Neuron (in vitro differentiated cells): Measurements from ENCODE around the gene ATP2B2.

ENCODE experiments used
- H2AFZ ChIP-seq: one replicate; pipeline ENCODE4 v1.6.1; 2013; ENCODE audit warnings: low read depth, mild to moderate bottlenecking, inconsistent platforms, low read length, moderate library complexity
- H3K27me3 ChIP-seq: one replicate; pipeline ENCODE4 v1.6.1; 2013; ENCODE audit warnings: low read length; ENCODE audit not compliant: insufficient read depth
- H3K36me3 ChIP-seq: one replicate; pipeline ENCODE4 v1.6.1; 2013; ENCODE audit warnings: low read length; ENCODE audit not compliant: insufficient read depth
- H3K4me1 ChIP-seq: one replicate; pipeline ENCODE4 v1.6.1; 2013; ENCODE audit warnings: low read length; ENCODE audit not compliant: insufficient read depth
- H3K4me3 ChIP-seq: 2 replicates; pipeline ENCODE4 v1.5.1; 2013; ENCODE audit warnings: mild to moderate bottlenecking, low read length, moderate library complexity
- H3K9me3 ChIP-seq: one replicate; pipeline ENCODE4 v1.6.1; 2013; ENCODE audit warnings: low read length

Gene ATP2B2

GRCh38 chr3:10319804-10320203 lies 185.6 kb downstream of the ATP2B2 start:
- peaks cover 41% of the 10 kb centered on the region for H3K36me3 ChIP-seq
- H3K9me3 ChIP-seq, result no peaks in the 10 kb centered on the region
- no peak overlapping the region for H2AFZ ChIP-seq
- H3K27me3 ChIP-seq, result peaks cover under 1% of the 10 kb centered on the region
- H3K4me1 ChIP-seq, result peaks cover 12% of the 10 kb centered on the region
- H3K4me3 ChIP-seq, result peak overlapping the region; percentile 97

DNA sequence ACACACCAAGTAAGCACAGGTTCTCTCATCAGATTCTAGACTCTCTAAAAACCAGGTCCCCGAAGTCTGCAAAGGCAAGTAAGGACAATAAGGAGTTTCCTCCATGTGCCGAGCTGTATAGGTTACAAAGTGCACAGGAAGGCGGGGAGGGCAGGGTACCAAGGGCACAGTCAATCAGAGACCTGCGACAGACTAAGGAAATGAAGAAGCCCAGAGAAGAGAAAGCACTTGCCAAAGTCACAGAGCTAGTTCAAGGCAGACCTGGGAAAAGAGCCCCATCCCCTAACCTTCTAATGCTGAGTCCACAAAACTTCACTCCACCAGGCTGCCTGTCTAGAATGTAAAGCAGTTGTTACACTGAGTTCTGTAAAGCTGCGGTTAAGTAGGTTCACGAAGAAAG lies 186.1 kb downstream of the ATP2B2 start:
- Histone ChIP-seq H3K4me3 (peak overlapping the region; percentile 29), H2AFZ (no peak overlapping the region), H3K36me3 (peaks cover 47% of the 10 kb centered on the region), H3K4me1 (peaks cover 12% of the 10 kb centered on the region), H3K27me3 (no peaks in the 10 kb centered on the region), H3K9me3 (no peaks in the 10 kb centered on the region)

DNA sequence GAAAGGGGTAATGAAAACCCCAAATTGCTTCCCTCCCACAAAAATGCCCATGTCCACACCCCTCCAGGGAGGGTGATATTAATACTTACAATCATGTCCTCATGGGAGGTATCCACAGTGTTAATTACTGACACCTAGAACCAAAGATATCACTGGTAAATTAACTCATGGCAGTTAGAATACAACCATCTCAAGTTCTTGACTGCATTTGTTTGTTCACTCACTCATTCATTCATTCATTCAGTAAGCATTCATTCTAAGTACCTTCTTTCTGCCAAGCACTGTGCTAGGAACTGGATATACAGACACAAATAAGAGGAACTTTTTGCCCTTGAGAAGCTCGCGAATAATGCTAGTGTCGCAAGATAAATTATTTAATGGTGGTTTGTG lies 187.4 kb downstream of the ATP2B2 start:
- no peaks in the 10 kb centered on the region for H3K27me3 ChIP-seq
- no peaks in the 10 kb centered on the region for H3K9me3 ChIP-seq
- H2AFZ ChIP-seq, result no peak overlapping the region
- H3K36me3 ChIP-seq, result peaks cover 59% of the 10 kb centered on the region
- no peak overlapping the region for H3K4me3 ChIP-seq
- H3K4me1 ChIP-seq, result peaks cover 12% of the 10 kb centered on the region

GRCh38 chr3:10317311-10317960 lies 187.9 kb downstream of the ATP2B2 start:
- peaks cover 65% of the 10 kb centered on the region for H3K36me3 ChIP-seq
- no peak overlapping the region for H2AFZ ChIP-seq
- H3K9me3 ChIP-seq, result no peaks in the 10 kb centered on the region

DNA sequence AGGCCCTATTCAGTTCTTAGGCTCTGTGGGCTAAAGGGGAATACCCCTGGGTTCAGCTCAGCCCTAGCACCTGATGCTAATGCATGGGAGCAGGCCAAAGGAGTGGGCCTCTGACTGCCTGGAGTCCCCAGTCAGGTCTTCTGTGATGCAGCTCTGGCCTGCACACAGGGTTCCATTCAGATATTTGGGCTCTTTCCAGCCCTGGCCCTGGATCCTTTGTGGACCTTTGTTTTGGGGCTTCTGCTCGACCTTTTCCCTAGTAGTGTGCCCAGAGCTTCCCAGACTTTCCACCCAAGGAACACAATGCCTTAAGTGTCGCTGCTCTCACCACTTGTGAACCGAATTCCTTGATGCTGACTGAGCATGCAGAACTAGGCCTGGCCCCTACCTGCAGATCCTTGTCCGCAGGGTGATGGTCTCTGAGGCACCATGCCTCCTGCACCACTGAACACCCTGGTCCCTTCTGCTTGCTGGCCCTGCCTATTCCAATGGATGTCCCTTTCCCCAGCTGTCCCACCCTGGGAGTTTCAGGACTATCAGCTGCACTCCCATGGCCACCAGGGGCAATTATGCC lies 189.5 kb downstream of the ATP2B2 start:
- no peaks in the 10 kb centered on the region for H3K9me3 ChIP-seq
- peaks cover 12% of the 10 kb centered on the region for H3K4me1 ChIP-seq
- no peak overlapping the region for H3K4me3 ChIP-seq
- no peak overlapping the region for H2AFZ ChIP-seq
- H3K27me3 ChIP-seq, result no peaks in the 10 kb centered on the region
- peaks cover 80% of the 10 kb centered on the region for H3K36me3 ChIP-seq

More at GRCh38 chr3:10317311-10317960, 187.9 kb downstream of the ATP2B2 start:
- no peak overlapping the region for H3K4me3 ChIP-seq
- H3K4me1 ChIP-seq, result peaks cover 12% of the 10 kb centered on the region
- H3K27me3 ChIP-seq, result no peaks in the 10 kb centered on the region

DNA sequence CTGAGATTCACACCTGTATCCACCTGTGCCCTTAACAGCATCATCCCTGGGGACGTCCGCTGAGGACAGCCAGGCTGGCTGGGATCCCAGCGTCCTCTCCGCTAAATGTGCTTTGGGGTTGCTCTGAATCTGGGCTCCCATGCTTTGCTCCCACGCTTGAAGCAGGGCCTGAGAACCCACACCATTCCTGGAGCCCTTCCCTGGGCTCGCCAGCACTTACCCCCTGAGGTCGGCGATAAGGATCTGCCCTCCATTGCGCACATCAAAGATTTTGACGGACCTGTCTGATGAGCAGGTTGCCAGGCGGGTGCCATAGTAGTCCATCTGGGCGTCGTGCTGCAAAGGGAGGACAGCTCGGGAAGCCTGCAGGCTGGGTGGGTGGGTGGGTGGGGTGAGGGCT lies 190.3 kb downstream of the ATP2B2 start:
- Histone ChIP-seq H3K36me3 (peaks cover 87% of the 10 kb centered on the region), H3K27me3 (no peaks in the 10 kb centered on the region), H3K9me3 (no peaks in the 10 kb centered on the region), H2AFZ (no peak overlapping the region), H3K4me1 (peaks cover 8% of the 10 kb centered on the region), H3K4me3 (no peak overlapping the region)

- Histone ChIP-seq H3K4me1 (no peaks in the 10 kb centered on the region), H3K9me3 (no peaks in the 10 kb centered on the region), H3K27me3 (no peaks in the 10 kb centered on the region), H2AFZ (no peak overlapping the region), H3K36me3 (peaks cover 87% of the 10 kb centered on the region), H3K4me3 (no peak overlapping the region)
These were observed 192.5 kb downstream of the ATP2B2 start for GRCh38 chr3:10312861-10313260.

GRCh38 chr3:10312391-10312790 lies 193.0 kb downstream of the ATP2B2 start:
- H3K36me3 ChIP-seq, result peaks cover 88% of the 10 kb centered on the region
- H3K4me3 ChIP-seq, result no peak overlapping the region
- H3K4me1 ChIP-seq, result no peaks in the 10 kb centered on the region
- no peak overlapping the region for H2AFZ ChIP-seq
- H3K9me3 ChIP-seq, result no peaks in the 10 kb centered on the region
- H3K27me3 ChIP-seq, result no peaks in the 10 kb centered on the region

DNA sequence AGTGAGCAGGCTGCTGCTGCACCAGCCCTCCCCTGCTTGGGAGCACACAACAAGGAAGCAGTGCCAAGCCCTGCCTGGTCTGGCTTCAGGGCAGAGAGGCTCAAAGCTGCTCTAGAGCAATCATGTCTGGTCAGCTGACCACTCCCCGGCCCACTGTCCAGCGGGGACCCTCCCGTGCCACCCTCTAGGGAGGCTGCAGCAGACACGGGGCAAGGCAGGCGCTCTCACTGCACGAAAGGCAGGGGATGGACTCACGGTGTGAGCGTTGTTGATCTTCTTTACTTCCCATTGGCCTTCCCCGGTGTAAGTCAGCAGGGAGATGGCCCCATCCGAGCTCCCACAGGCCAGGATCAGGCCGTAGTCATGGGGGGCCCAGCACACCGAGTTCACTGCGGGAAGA lies 193.7 kb downstream of the ATP2B2 start:
- Histone ChIP-seq H2AFZ (no peak overlapping the region), H3K4me1 (no peaks in the 10 kb centered on the region), H3K4me3 (no peak overlapping the region), H3K36me3 (peaks cover 83% of the 10 kb centered on the region), H3K9me3 (no peaks in the 10 kb centered on the region), H3K27me3 (no peaks in the 10 kb centered on the region)

DNA sequence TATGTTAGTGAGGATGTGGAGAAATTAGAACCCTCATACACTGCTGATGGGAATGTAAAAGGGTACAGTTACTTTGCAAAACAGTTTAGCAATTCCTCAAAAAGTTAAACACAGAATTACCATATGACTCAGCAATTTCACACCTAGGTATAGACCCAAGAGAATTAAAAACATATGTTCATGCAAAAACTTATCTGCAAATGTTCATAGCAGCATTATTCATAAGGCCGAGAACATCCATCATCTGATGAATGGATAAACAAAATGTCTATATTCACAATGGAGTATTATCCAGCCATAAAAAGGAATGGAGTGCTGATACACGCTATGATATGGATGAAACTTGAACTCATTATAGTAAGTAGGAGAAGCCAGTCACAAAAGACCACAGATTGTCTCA lies 194.8 kb downstream of the ATP2B2 start:
- H2AFZ ChIP-seq, result no peak overlapping the region
- no peaks in the 10 kb centered on the region for H3K9me3 ChIP-seq
- no peaks in the 10 kb centered on the region for H3K4me1 ChIP-seq
- no peak overlapping the region for H3K4me3 ChIP-seq
- H3K36me3 ChIP-seq, result peaks cover 79% of the 10 kb centered on the region
- no peaks in the 10 kb centered on the region for H3K27me3 ChIP-seq

- no peak overlapping the region for H3K4me3 ChIP-seq
- H2AFZ ChIP-seq, result no peak overlapping the region
- H3K4me1 ChIP-seq, result no peaks in the 10 kb centered on the region
- H3K9me3 ChIP-seq, result no peaks in the 10 kb centered on the region
- no peaks in the 10 kb centered on the region for H3K27me3 ChIP-seq
- H3K36me3 ChIP-seq, result peaks cover 80% of the 10 kb centered on the region
These were observed 195.7 kb downstream of the ATP2B2 start for GRCh38 chr3:10309736-10310135.

- Histone ChIP-seq H3K4me1 (no peaks in the 10 kb centered on the region), H2AFZ (no peak overlapping the region), H3K9me3 (no peaks in the 10 kb centered on the region), H3K4me3 (no peak overlapping the region), H3K36me3 (peaks cover 80% of the 10 kb centered on the region), H3K27me3 (no peaks in the 10 kb centered on the region)
These were observed 196.7 kb downstream of the ATP2B2 start for GRCh38 chr3:10308678-10309077.

DNA sequence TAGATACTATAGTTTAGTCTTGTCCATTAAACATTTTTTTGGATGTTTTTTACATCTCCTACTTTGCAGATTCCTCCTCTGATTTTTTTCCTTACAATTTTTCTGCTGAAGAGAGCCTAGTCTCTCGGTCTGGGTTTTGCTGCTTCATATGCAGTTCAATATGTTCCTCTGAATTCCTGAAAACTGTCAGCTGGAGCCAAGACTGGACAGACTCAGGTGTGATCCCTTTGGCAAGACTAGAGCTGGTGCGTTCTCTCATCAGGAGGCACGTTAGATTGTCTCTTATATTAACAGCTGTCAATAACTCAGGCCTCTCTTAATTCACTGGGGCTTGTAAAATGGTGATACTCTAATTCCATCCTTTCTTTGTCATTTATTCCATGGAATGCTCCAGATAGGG lies 199.2 kb downstream of the ATP2B2 start:
- H2AFZ ChIP-seq, result no peak overlapping the region
- H3K27me3 ChIP-seq, result no peaks in the 10 kb centered on the region
- no peaks in the 10 kb centered on the region for H3K4me1 ChIP-seq
- no peaks in the 10 kb centered on the region for H3K9me3 ChIP-seq
- H3K36me3 ChIP-seq, result peaks cover 78% of the 10 kb centered on the region
- no peak overlapping the region for H3K4me3 ChIP-seq
